Superior temporal gyrus (tissue), 1 donor: ENCODE results near the gene CT45A3.
A peak's percentile ranks its signal among the peaks of the same experiment; 100 is the strongest.
"Not testable (repeated sequence)": the region's sequence is repeated elsewhere in the genome, so short reads cannot be mapped to it uniquely, and the experiment has no call there.

ENCODE experiments used
- DNase-seq: peaks from one replicate; pipeline ENCODE4 v3.0.0-alpha.2; 2016; ENCODE audit errors: extremely low spot score

The CT45A3 gene

GRCh38 chrX:135768091-135768490, at the start of gene CT45A3:
CT45A3 (minus strand) TSS chrX:135768191; CDS start chrX:135764444, 3,747 bp downstream.
- DNase-seq: not testable (repeated sequence)

- not testable (repeated sequence) for DNase-seq
Measured at GRCh38 chrX:135802687-135803086, 34.7 kb upstream of the CT45A3 start, which contains the start of gene CT45A6. CT45A6 (minus strand) TSS chrX:135802787; CDS start chrX:135798993, 3,794 bp downstream.

GRCh38 chrX:135785403-135785802, 17.4 kb upstream of the CT45A3 start, which contains the start of gene CT45A5:
CT45A5 (minus strand) TSS chrX:135785503; CDS start chrX:135781729, 3,774 bp downstream.
- DNase-seq: not testable (repeated sequence)

GRCh38 chrX:135744739-135745138, 23.3 kb downstream of the CT45A3 start:
- not testable (repeated sequence) for DNase-seq

GRCh38 chrX:135741192-135741715, 26.7 kb downstream of the CT45A3 start:
- no peak for DNase-seq

- peak; percentile 13 for DNase-seq
Measured at GRCh38 chrX:135740681-135741149, 27.3 kb downstream of the CT45A3 start.

GRCh38 chrX:135737366-135738071, 30.5 kb downstream of the CT45A3 start:
- DNase-seq: peak; percentile 8

GRCh38 chrX:135734666-135735065, 33.3 kb downstream of the CT45A3 start:
- DNase-seq: not testable (repeated sequence)

GRCh38 chrX:135713795-135714194, 54.2 kb downstream of the CT45A3 start:
- DNase-seq: no peak

GRCh38 chrX:135713183-135713689, 54.8 kb downstream of the CT45A3 start, which contains the start of gene CT45A1:
CT45A1 (plus strand) TSS chrX:135713639; CDS start chrX:135718941, 5,302 bp downstream.
- not testable (repeated sequence) for DNase-seq
